HCT116 (cell line): ENCODE results near the gene FMN1.

Experiments
- ELF1 ChIP-seq: IDR thresholded peaks from 2 replicates; pipeline ENCODE4 v1.6.1; 2012; ENCODE audit warnings: low read depth, borderline replicate concordance
- EZH2 ChIP-seq: fragments of 200-600 bp; sonication (generic); IDR thresholded peaks from 2 replicates; pipeline ENCODE4 v1.6.1; 2017; ENCODE audit warnings: antibody characterized with exemption, mixed run types
- POLR2AphosphoS5 ChIP-seq: IDR thresholded peaks from 2 replicates; pipeline ENCODE4 v1.6.1; 2011; ENCODE audit warnings: mild to moderate bottlenecking, low read depth, low read length, moderate library complexity
- TCF7L2 ChIP-seq: IDR thresholded peaks from 2 replicates; pipeline ENCODE4 v1.7.0; 2011; ENCODE audit warnings: borderline replicate concordance, inconsistent platforms; ENCODE audit not compliant: insufficient read depth, insufficient read length; ENCODE audit errors: extremely low read depth
- YY1 ChIP-seq: IDR thresholded peaks from 2 replicates; pipeline ENCODE4 v1.6.1; 2011; ENCODE audit warnings: low read length, low read depth, moderate library complexity, mild to moderate bottlenecking; ENCODE audit not compliant: insufficient replicate concordance; ENCODE audit errors: extremely low read depth
- TF ChIP-seq, protein P1 (sequence below), 3 experiments: fragments of 200-600 bp in 1 of 3; sonication (generic) in 1 of 3; IDR thresholded peaks in 2 of 3; conservative IDR thresholded peaks in 1 of 3; 2 replicates each; pipeline ENCODE4 v1.5.1; 2012 to 2017; ENCODE audit warnings: low read depth in 2 of 3, low read length in 2 of 3, antibody characterized with exemption in 1 of 3, borderline replicate concordance in 1 of 3, control low read depth in 1 of 3, mild to moderate bottlenecking in 1 of 3, mixed read lengths in 1 of 3, mixed run types in 1 of 3, moderate library complexity in 1 of 3; ENCODE audit not compliant: insufficient read depth in 1 of 3

DNA sequence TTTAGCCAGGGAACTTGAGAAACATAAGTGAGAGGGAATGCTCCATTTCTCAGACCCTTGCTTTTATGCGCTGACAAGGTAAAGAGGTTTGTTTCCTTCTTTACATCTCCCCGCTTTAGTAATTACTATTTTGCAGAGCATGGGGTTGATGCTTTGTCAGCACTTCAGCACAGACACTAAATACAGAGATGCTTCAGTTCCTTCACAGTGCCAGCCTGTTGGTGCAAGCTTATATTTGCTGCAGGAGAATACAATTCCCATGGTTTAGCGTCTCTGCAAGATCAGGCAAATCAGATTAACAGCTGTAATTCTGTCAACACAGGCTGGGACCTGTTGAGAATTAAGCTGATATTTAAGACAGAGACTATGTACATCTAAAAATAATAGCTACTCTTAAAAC lies 2.9 kb downstream of the FMN1 start:
- TF ChIP-seq YY1, result no peak
- TF ChIP-seq, protein P1, sequence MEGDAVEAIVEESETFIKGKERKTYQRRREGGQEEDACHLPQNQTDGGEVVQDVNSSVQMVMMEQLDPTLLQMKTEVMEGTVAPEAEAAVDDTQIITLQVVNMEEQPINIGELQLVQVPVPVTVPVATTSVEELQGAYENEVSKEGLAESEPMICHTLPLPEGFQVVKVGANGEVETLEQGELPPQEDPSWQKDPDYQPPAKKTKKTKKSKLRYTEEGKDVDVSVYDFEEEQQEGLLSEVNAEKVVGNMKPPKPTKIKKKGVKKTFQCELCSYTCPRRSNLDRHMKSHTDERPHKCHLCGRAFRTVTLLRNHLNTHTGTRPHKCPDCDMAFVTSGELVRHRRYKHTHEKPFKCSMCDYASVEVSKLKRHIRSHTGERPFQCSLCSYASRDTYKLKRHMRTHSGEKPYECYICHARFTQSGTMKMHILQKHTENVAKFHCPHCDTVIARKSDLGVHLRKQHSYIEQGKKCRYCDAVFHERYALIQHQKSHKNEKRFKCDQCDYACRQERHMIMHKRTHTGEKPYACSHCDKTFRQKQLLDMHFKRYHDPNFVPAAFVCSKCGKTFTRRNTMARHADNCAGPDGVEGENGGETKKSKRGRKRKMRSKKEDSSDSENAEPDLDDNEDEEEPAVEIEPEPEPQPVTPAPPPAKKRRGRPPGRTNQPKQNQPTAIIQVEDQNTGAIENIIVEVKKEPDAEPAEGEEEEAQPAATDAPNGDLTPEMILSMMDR (IDR thresholded peaks at IDR 0.05 in 2 of 3, conservative IDR thresholded peaks at IDR 0.05 in 1 of 3; ENCODE audit: borderline replicate concordance in 1 of 3, insufficient read depth in 1 of 3, low read depth in 2 of 3, low read length in 2 of 3), result no peak
- TF ChIP-seq ELF1, result no peak
- no peak for TF ChIP-seq POLR2AphosphoS5
- TF ChIP-seq TCF7L2, result no peak
- no peak for TF ChIP-seq EZH2
